ENCODE results near the gene GRM7. TPM values are rescaled to one million over a fixed set of nuclear protein-coding genes. Genes with fewer than 3 reads are reported as not detected.
A peak's percentile ranks its signal among the peaks of the same experiment; 100 is the strongest.

The GRM7 gene
- total and polyA plus RNA-seq, 2 experiments from 2014 or later, result 0.62 to 1.7 TPM

DNA sequence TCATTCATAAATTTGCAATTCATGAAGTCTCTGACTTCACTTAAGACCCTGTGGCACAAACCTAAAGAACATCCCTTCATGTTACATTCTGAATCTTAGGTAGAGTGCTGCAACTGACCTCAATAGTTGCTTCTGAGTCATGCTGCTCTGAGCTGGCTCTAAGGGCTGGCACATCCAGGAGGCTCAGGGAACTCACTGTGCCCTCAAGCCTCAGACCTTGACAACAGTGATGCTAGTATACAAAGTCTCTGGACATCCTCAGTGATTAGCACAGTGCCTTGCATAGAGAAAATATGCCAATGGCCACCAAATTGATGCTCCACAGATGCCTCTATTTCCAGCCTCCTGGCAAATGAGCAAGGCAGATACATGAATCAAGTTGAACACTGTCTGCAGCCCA is 899.8 kb downstream of the GRM7 start:
- no peak for DNase-seq (ENCODE audit: low read depth in 1 of 2, low spot score in 1 of 2)
- H3K27me3 ChIP-seq, result no peaks in the 10 kb centered on the region
- H3K27ac ChIP-seq, result no peak overlapping the region
- no peaks in the 10 kb centered on the region for H3K9me3 ChIP-seq (ENCODE audit: low read depth)
- H3K4me1 ChIP-seq (ENCODE audit: low read depth), result no peaks in the 10 kb centered on the region
- TF ChIP-seq, protein P1, sequence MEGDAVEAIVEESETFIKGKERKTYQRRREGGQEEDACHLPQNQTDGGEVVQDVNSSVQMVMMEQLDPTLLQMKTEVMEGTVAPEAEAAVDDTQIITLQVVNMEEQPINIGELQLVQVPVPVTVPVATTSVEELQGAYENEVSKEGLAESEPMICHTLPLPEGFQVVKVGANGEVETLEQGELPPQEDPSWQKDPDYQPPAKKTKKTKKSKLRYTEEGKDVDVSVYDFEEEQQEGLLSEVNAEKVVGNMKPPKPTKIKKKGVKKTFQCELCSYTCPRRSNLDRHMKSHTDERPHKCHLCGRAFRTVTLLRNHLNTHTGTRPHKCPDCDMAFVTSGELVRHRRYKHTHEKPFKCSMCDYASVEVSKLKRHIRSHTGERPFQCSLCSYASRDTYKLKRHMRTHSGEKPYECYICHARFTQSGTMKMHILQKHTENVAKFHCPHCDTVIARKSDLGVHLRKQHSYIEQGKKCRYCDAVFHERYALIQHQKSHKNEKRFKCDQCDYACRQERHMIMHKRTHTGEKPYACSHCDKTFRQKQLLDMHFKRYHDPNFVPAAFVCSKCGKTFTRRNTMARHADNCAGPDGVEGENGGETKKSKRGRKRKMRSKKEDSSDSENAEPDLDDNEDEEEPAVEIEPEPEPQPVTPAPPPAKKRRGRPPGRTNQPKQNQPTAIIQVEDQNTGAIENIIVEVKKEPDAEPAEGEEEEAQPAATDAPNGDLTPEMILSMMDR (IDR thresholded peaks at IDR 0.05; ENCODE audit: low read depth, low read length), result no peak
- no peaks in the 10 kb centered on the region for H3K36me3 ChIP-seq
- H3K4me3 ChIP-seq, result no peak overlapping the region

GRCh38 chr3:7764115-7764514 is 903.2 kb downstream of the GRM7 start:
- Histone ChIP-seq H3K9me3 (ENCODE audit: low read depth) (no peaks in the 10 kb centered on the region), H3K4me3 (no peak overlapping the region), H3K27me3 (no peaks in the 10 kb centered on the region), H3K36me3 (no peaks in the 10 kb centered on the region), H3K27ac (no peak overlapping the region), H3K4me1 (ENCODE audit: low read depth) (no peaks in the 10 kb centered on the region)
- no peak for DNase-seq (ENCODE audit: low read depth in 1 of 2, low spot score in 1 of 2)
- TF ChIP-seq, protein P1 (IDR thresholded peaks at IDR 0.05; ENCODE audit: low read depth, low read length), result no peak

- no peaks in the 10 kb centered on the region for H3K4me1 ChIP-seq (ENCODE audit: low read depth)
- H3K36me3 ChIP-seq, result no peaks in the 10 kb centered on the region
- H3K4me3 ChIP-seq, result no peak overlapping the region
- no peak overlapping the region for H3K27ac ChIP-seq
- H3K9me3 ChIP-seq (ENCODE audit: low read depth), result no peaks in the 10 kb centered on the region
- DNase-seq (ENCODE audit: low read depth in 1 of 2, low spot score in 1 of 2), result no peak
- TF ChIP-seq, protein P1 (IDR thresholded peaks at IDR 0.05; ENCODE audit: low read depth, low read length), result no peak
- no peaks in the 10 kb centered on the region for H3K27me3 ChIP-seq
Measured at GRCh38 chr3:7766530-7766929, 905.6 kb downstream of the GRM7 start.

GRCh38 chr3:7779331-7779730 is 918.4 kb downstream of the GRM7 start:
- TF ChIP-seq, protein P1 (IDR thresholded peaks at IDR 0.05; ENCODE audit: low read depth, low read length), result no peak
- peak in 1 of 2 donors; percentile 45 for DNase-seq (ENCODE audit: low read depth in 1 of 2, low spot score in 1 of 2)
- Histone ChIP-seq H3K27me3 (no peaks in the 10 kb centered on the region), H3K27ac (no peak overlapping the region), H3K36me3 (no peaks in the 10 kb centered on the region), H3K4me3 (no peak overlapping the region), H3K9me3 (ENCODE audit: low read depth) (no peaks in the 10 kb centered on the region), H3K4me1 (ENCODE audit: low read depth) (no peaks in the 10 kb centered on the region)

GRCh38 chr3:7781395-7781794 is 920.5 kb downstream of the GRM7 start:
- H3K9me3 ChIP-seq (ENCODE audit: low read depth), result no peaks in the 10 kb centered on the region
- DNase-seq (ENCODE audit: low read depth in 1 of 2, low spot score in 1 of 2), result no peak
- TF ChIP-seq, protein P1 (IDR thresholded peaks at IDR 0.05; ENCODE audit: low read depth, low read length), result no peak

More at GRCh38 chr3:7781395-7781794, 920.5 kb downstream of the GRM7 start:
- no peak overlapping the region for H3K4me3 ChIP-seq
- H3K27me3 ChIP-seq, result no peaks in the 10 kb centered on the region
- no peaks in the 10 kb centered on the region for H3K4me1 ChIP-seq (ENCODE audit: low read depth)
- H3K27ac ChIP-seq, result no peak overlapping the region
- H3K36me3 ChIP-seq, result no peaks in the 10 kb centered on the region
